Ishikawa (cell line): ENCODE measurements around the gene SELL.

Experiments
- CEBPB ChIP-seq: IDR thresholded peaks from 2 replicates; pipeline ENCODE4 v1.6.1; 2012
- CREB1 ChIP-seq: IDR thresholded peaks from 2 replicates; pipeline ENCODE4 v1.6.1; 2012; ENCODE audit warnings: low read depth
- EGR1 ChIP-seq: IDR thresholded peaks from 2 replicates; pipeline ENCODE4 v1.6.1; 2012
- EP300 ChIP-seq: IDR thresholded peaks from 2 replicates; pipeline ENCODE4 v1.6.1; 2012; ENCODE audit warnings: borderline replicate concordance
- FOXM1 ChIP-seq: IDR thresholded peaks from 2 replicates; pipeline ENCODE4 v1.6.1; 2012; ENCODE audit warnings: low read depth, borderline replicate concordance
- NFIC ChIP-seq: IDR thresholded peaks from 2 replicates; pipeline ENCODE4 v1.6.1; 2012
- RAD21 ChIP-seq: IDR thresholded peaks from 2 replicates; pipeline ENCODE4 v1.6.1; 2012; ENCODE audit warnings: low read depth
- TAF1 ChIP-seq: IDR thresholded peaks from 2 replicates; pipeline ENCODE4 v1.6.1; 2012; ENCODE audit warnings: low read depth, mild to moderate bottlenecking
- TCF12 ChIP-seq: IDR thresholded peaks from 2 replicates; pipeline ENCODE4 v1.6.1; 2012; ENCODE audit warnings: low read depth
- TEAD4 ChIP-seq: IDR thresholded peaks from 2 replicates; pipeline ENCODE4 v1.6.1; 2012
- USF1 ChIP-seq: IDR thresholded peaks from 2 replicates; pipeline ENCODE4 v1.6.1; 2012
- YY1 ChIP-seq: IDR thresholded peaks from 2 replicates; pipeline ENCODE4 v1.6.1; 2012; ENCODE audit warnings: low read depth
- ZBTB7A ChIP-seq: IDR thresholded peaks from 2 replicates; pipeline ENCODE4 v1.6.1; 2012; ENCODE audit warnings: low read depth
- TF ChIP-seq, protein P1 (sequence below): IDR thresholded peaks from 2 replicates; pipeline ENCODE4 v1.6.1; 2012
- TF ChIP-seq, protein P2 (sequence below): IDR thresholded peaks from 2 replicates; pipeline ENCODE4 v1.6.1; 2012; ENCODE audit warnings: low read depth, mild to moderate bottlenecking

The SELL gene

DNA sequence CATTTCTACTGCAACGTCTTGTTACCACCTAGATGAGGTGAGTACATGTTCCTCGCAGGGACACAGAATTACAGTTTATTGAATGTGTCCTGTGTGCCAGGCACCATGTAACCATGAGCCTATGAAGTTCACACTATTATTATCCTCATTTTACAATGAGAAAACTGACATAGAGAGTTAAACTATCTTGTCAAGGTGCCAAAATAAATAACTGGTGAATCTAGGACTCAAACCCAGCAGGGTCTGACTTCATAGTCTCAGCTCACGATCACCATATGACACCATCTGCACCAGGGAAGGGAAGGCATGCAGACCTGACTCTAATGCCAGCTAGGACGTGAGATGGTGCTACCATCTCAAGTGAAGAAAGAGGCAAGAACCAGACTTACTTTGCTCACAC lies 20.0 kb upstream of the SELL start:
- TF ChIP-seq, protein P1, sequence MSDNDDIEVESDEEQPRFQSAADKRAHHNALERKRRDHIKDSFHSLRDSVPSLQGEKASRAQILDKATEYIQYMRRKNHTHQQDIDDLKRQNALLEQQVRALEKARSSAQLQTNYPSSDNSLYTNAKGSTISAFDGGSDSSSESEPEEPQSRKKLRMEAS, result no peak
- TF ChIP-seq YY1 (no peak), ZBTB7A (no peak), CREB1 (no peak), RAD21 (no peak), FOXM1 (no peak), USF1 (no peak), NFIC (no peak), TAF1 (no peak), CEBPB (no peak), EGR1 (no peak), TCF12 (no peak), EP300 (no peak), TEAD4 (no peak)
- TF ChIP-seq, protein P2, sequence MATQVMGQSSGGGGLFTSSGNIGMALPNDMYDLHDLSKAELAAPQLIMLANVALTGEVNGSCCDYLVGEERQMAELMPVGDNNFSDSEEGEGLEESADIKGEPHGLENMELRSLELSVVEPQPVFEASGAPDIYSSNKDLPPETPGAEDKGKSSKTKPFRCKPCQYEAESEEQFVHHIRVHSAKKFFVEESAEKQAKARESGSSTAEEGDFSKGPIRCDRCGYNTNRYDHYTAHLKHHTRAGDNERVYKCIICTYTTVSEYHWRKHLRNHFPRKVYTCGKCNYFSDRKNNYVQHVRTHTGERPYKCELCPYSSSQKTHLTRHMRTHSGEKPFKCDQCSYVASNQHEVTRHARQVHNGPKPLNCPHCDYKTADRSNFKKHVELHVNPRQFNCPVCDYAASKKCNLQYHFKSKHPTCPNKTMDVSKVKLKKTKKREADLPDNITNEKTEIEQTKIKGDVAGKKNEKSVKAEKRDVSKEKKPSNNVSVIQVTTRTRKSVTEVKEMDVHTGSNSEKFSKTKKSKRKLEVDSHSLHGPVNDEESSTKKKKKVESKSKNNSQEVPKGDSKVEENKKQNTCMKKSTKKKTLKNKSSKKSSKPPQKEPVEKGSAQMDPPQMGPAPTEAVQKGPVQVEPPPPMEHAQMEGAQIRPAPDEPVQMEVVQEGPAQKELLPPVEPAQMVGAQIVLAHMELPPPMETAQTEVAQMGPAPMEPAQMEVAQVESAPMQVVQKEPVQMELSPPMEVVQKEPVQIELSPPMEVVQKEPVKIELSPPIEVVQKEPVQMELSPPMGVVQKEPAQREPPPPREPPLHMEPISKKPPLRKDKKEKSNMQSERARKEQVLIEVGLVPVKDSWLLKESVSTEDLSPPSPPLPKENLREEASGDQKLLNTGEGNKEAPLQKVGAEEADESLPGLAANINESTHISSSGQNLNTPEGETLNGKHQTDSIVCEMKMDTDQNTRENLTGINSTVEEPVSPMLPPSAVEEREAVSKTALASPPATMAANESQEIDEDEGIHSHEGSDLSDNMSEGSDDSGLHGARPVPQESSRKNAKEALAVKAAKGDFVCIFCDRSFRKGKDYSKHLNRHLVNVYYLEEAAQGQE, result no peak

GRCh38 chr1:169729991-169730390 lies 18.6 kb upstream of the SELL start:
- TF ChIP-seq USF1 (no peak), FOXM1 (no peak), YY1 (no peak), TCF12 (no peak), RAD21 (no peak), TEAD4 (no peak), ZBTB7A (no peak), NFIC (no peak), TAF1 (no peak), EP300 (no peak)
- TF ChIP-seq, protein P1, result no peak

GRCh38 chr1:169727307-169727706 lies 15.9 kb upstream of the SELL start:
- TF ChIP-seq TCF12, result no peak

- TF ChIP-seq YY1 (no peak), RAD21 (no peak), EP300 (no peak), TCF12 (no peak), CEBPB (no peak)
- TF ChIP-seq, protein P2, result no peak
- TF ChIP-seq, protein P1, result no peak
Observed at GRCh38 chr1:169726851-169727250, 15.4 kb upstream of the SELL start.

DNA sequence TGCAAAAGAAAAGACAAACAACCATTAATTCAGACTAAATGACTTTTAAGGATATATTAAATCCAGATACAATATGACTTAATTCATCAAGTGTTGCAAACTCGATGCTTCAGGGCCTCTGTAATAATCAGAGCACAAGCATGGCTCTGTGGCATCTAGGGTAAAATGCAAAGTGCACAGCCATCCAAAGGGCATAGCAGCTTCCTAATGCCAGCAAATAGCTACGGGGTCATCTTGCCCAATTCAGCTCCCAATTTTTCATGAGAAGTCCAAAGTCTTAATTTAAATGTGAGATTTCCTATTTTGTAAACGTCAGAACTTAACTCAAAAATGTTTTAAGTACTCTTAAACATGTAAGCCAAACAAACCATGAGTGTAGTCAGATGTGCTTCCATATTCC lies 14.5 kb upstream of the SELL start:
- TF ChIP-seq YY1, result no peak
- TF ChIP-seq TEAD4, result no peak
- TF ChIP-seq EGR1, result no peak
- no peak for TF ChIP-seq NFIC
- no peak for TF ChIP-seq TAF1
- no peak for TF ChIP-seq TCF12
- no peak for TF ChIP-seq EP300
- TF ChIP-seq RAD21, result no peak
- TF ChIP-seq, protein P1, result no peak
- no peak for TF ChIP-seq ZBTB7A
- no peak for TF ChIP-seq FOXM1
- no peak for TF ChIP-seq CREB1

GRCh38 chr1:169724168-169724567 lies 12.7 kb upstream of the SELL start:
- no peak for TF ChIP-seq CEBPB
- TF ChIP-seq TEAD4, result no peak
- no peak for TF ChIP-seq NFIC
- no peak for TF ChIP-seq TCF12
- no peak for TF ChIP-seq YY1
- TF ChIP-seq CREB1, result no peak
- TF ChIP-seq EP300, result no peak
- TF ChIP-seq EGR1, result no peak
- TF ChIP-seq TAF1, result no peak

GRCh38 chr1:169723763-169724162 lies 12.3 kb upstream of the SELL start:
- TF ChIP-seq TEAD4, result no peak
